ENCODE data around the gene SERPINE3. TPM values are rescaled to one million over a fixed set of nuclear protein-coding genes. Genes with fewer than 3 reads are reported as not detected.

Gene SERPINE3
- total RNA-seq, 4 donors from 2014 or later, result not detected

DNA sequence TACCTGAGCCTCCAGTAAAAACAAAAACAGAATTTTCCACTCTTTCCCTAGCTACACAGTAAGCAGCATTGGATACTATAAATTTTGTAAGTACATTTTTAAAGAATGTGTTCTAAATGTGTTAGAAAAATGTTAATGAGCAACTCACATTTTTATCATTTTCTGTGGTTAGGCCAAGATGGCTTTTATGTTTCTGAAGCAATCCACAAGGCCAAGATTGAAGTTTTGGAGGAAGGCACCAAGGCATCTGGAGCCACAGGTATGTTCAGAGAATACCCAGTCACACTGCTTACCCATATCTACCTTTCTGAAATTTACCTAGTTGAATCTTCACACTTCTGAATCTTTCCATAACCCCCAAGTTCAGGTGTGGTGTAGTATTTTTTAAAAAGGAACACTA, 21.6 kb downstream of the SERPINE3 start:
- Histone ChIP-seq H3K27me3 (no peaks in the 10 kb centered on the region), H3K36me3 (peaks cover 0 to 19% (median 0%) of the 10 kb centered on the region in 3 donors), H3K27ac (no peak overlapping the region), H3K4me1 (no peaks in the 10 kb centered on the region), H3K4me3 (no peak overlapping the region), H3K9me3 (no peaks in the 10 kb centered on the region)
- TF ChIP-seq CTCF (IDR thresholded peaks at IDR 0.05) (no peak), POLR2A (IDR thresholded peaks at IDR 0.05) (no peak)
- DNase-seq, result no peak

DNA sequence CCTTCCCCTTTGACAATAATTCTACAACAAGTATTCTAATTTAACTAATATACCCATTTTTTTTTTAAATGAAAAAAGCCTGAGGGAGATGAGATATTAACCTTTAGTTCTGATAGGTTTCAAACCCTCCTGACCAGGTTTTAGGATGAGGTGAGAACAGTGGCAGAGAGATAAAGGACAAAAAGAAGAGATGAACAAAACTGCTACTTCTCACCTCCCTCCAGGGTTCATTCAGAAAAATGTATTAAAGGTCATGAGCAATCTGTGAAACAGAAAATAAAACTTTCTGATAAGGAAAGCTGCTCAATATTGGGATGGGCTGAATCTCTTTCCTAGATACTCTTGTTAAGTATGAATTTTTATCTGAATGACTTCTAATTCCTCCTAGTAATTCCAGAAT, 24.1 kb downstream of the SERPINE3 start:
- TF ChIP-seq POLR2A (IDR thresholded peaks at IDR 0.05), result no peak
- TF ChIP-seq CTCF (IDR thresholded peaks at IDR 0.05), result no peak
- H3K36me3 ChIP-seq, result peaks cover 0 to 43% (median 0%) of the 10 kb centered on the region in 3 donors
- no peaks in the 10 kb centered on the region for H3K9me3 ChIP-seq

GRCh38 chr13:51364404-51365008, 25.0 kb downstream of the SERPINE3 start:
- Histone ChIP-seq H3K9me3 (no peaks in the 10 kb centered on the region), H3K27me3 (no peaks in the 10 kb centered on the region), H3K27ac (no peak overlapping the region), H3K36me3 (peaks cover 0 to 50% (median 0%) of the 10 kb centered on the region in 3 donors), H3K4me1 (no peaks in the 10 kb centered on the region), H3K4me3 (no peak overlapping the region)
- DNase-seq, result no peak
- TF ChIP-seq CTCF (IDR thresholded peaks at IDR 0.05) (no peak), POLR2A (IDR thresholded peaks at IDR 0.05) (no peak)

More for the DNA sequence above, 24.1 kb downstream of the SERPINE3 start:
- H3K27me3 ChIP-seq, result no peaks in the 10 kb centered on the region
- no peak for DNase-seq
- H3K27ac ChIP-seq, result no peak overlapping the region
- no peaks in the 10 kb centered on the region for H3K4me1 ChIP-seq
- no peak overlapping the region for H3K4me3 ChIP-seq

GRCh38 chr13:51370116-51370515, 30.6 kb downstream of the SERPINE3 start:
- no peak for TF ChIP-seq CTCF (IDR thresholded peaks at IDR 0.05)
- no peak for TF ChIP-seq POLR2A (IDR thresholded peaks at IDR 0.05)
- Histone ChIP-seq H3K4me1 (no peaks in the 10 kb centered on the region), H3K9me3 (no peaks in the 10 kb centered on the region), H3K36me3 (peaks cover 0 to 76% (median 4%) of the 10 kb centered on the region in 3 donors), H3K4me3 (no peak overlapping the region), H3K27ac (no peak overlapping the region), H3K27me3 (no peaks in the 10 kb centered on the region)
- no peak for DNase-seq

- Histone ChIP-seq H3K27me3 (no peaks in the 10 kb centered on the region), H3K27ac (no peak overlapping the region), H3K36me3 (peaks cover 0 to 74% (median 4%) of the 10 kb centered on the region in 3 donors), H3K4me3 (no peak overlapping the region), H3K4me1 (no peaks in the 10 kb centered on the region), H3K9me3 (no peaks in the 10 kb centered on the region)
- no peak for DNase-seq
- TF ChIP-seq CTCF (IDR thresholded peaks at IDR 0.05) (no peak), POLR2A (IDR thresholded peaks at IDR 0.05) (no peak)
Measured at GRCh38 chr13:51370811-51371210, 31.3 kb downstream of the SERPINE3 start.
